Heart right ventricle (tissue), 16 donors: ENCODE data around the gene LSP1. TPM values are rescaled to one million over a fixed set of nuclear protein-coding genes. Genes with fewer than 3 reads are reported as not detected.

ENCODE experiments used
- ATAC-seq, 8 donors: fragments of 200-7000 bp; cut with Tn5 transposase; one replicate each; pipeline ENCODE4 v1.9.1; 2020; ENCODE audit warnings: mild to moderate bottlenecking in 8 of 8, moderate library complexity in 8 of 8, moderate number of reproducible peaks in 1 of 8
- DNase-seq, 2 donors: peaks; one replicate each; pipeline ENCODE4 v3.0.0-alpha.2; 2020
- H3K27ac ChIP-seq, 10 donors: fragments of 200-600 bp; sonication (generic) in 2 of 10; one replicate each; pipeline versions ENCODE4 v1.5.0 to v1.8.0; 2020 to 2022; ENCODE audit warnings: mild to moderate bottlenecking in 3 of 10
- H3K27me3 ChIP-seq, 7 donors: fragments of 200-600 bp; one replicate each; pipeline ENCODE4 v1.8.0; 2021 to 2022; ENCODE audit warnings: mild to moderate bottlenecking in 2 of 7
- H3K36me3 ChIP-seq, 9 donors: fragments of 200-600 bp; sonication (generic) in 1 of 9; one replicate each; pipeline versions ENCODE4 v1.5.0 to v1.8.0; 2020 to 2022; ENCODE audit warnings: mild to moderate bottlenecking in 2 of 9
- H3K4me1 ChIP-seq, 9 donors: fragments of 200-600 bp; sonication (generic) in 1 of 9; one replicate each; pipeline versions ENCODE4 v1.5.0 to v1.8.0; 2020 to 2022; ENCODE audit warnings: mild to moderate bottlenecking in 4 of 9
- H3K4me3 ChIP-seq, 10 donors: fragments of 200-600 bp; sonication (generic) in 2 of 10; one replicate each; pipeline versions ENCODE4 v1.5.0 to v1.8.0; 2020 to 2022; ENCODE audit warnings: mild to moderate bottlenecking in 7 of 10, moderate library complexity in 2 of 10
- H3K9me3 ChIP-seq, 11 donors: fragments of 200-600 bp in 10 of 11; sonication (generic) in 2 of 11; one replicate each; pipeline versions ENCODE4 v1.5.0 to v1.8.0; 2013 to 2022; ENCODE audit warnings: mild to moderate bottlenecking in 2 of 11, control low read depth in 1 of 11, moderate library complexity in 1 of 11
- CTCF ChIP-seq, 9 donors: fragments of 200-600 bp; sonication (generic) in 2 of 9; IDR thresholded peaks; one replicate each; pipeline versions ENCODE4 v1.5.0 to v1.8.0; 2021 to 2022; ENCODE audit warnings: antibody characterized with exemption in 9 of 9, mild to moderate bottlenecking in 5 of 9, moderate library complexity in 1 of 9
- WGBS, 2 donors: extraction: QIAGEN DNeasy Blood & Tissue Kit; methylation state at CpG; one replicate each; pipeline ENCODE4 v1.1.7; 2013; ENCODE audit warnings: inconsistent platforms in 1 of 2; 5-methylcytosine and 5-hydroxymethylcytosine counted together
- intact Hi-C, 10 donors: fragments of 100-400 bp; cut with DNase I; formaldehyde crosslinking; loops; one replicate each; pipeline versions ENCODE4 v1.11.1 to v1.14.2; 2022
- polyA plus RNA-seq, 2 donors: library from polyadenylated mRNA; stranded (reverse); fragments of 200-250 nt; gene quantifications; one replicate each; pipeline ENCODE4 v1.2.3, GENCODE V29; 2013
- total RNA-seq, 10 donors: library from RNA; stranded (reverse); fragmentation: NEBNext Ultra II Directional in 3 of 10; extraction: Animal tissue kit (Norgen Biotek cat#: 25700) in 3 of 10; gene quantifications; one replicate each; pipeline versions ENCODE4 v1.2.1 to v1.2.4, GENCODE V29; 2021 to 2023
- donor health status: Arrhythmogenic right ventricular cardiomyopathy.
- donor health status: ischemic (EF 13 %, LVEDD 7.1; RV severe dilation, severe dysfunction).
- donor health status: healthy with polysubstance abuse.
- donor health status: DM: no; HTN: yes; CAD: no.
- donor health status: DM: no; HTN: no; CAD: no.
- donor health status: ischemic (EF 25% LVEDD 6.9; RV normal size, moderate dysfunction).
- donor health status: ischemic (EF 25% LVEDD 5.7; RV mildly dilated, moderate dysfunction).
- donor health status: healthy.
- donor health status: DM: yes; HTN: yes; CAD: no.
- donor health status: Ischemic cardiomyopathy.
- donor health status: ischemic (EF 35%, LVEDD 5.7; RV mildly dilated, moderate dysfunction).
- donor health status: nonischemic (EF 11% LVEDD 7.7; RV severe dilation, severe dysfunction).
- donor health status: DM: yes; HTN: yes; CAD: no.
- donor health status: PGD.
- donor health status: ischemic (EF 29% LVEDD 5.4; RV normal size, mild dysfunction).
- donor health status: nonischemic (EF 23%, LVEDD 6.1; RV moderate dilation, normal function).

The LSP1 gene
- total and polyA plus RNA-seq, 12 donors = 16.0 to 57.2 (median 21.4) TPM

GRCh38 chr11:1879342-1879940, 26.6 kb downstream of the LSP1 start:
- intact Hi-C loops = loop anchor here in 1 of 10 donors (5.0 kb wide), 1 partner anchor 37 kb away; no protein-coding TSS in a partner anchor
- no peaks in the 10 kb centered on the region for H3K27me3 ChIP-seq
- H3K36me3 ChIP-seq = peaks cover 0 to 34% (median 0%) of the 10 kb centered on the region in 9 donors
- H3K4me3 ChIP-seq = no peak overlapping the region
- peak overlapping the region; percentile 88 to 100 (median 96) for H3K27ac ChIP-seq
- no peaks in the 10 kb centered on the region for H3K9me3 ChIP-seq
- DNase-seq (peak in 1 of 2 donors; percentile 15), ATAC-seq (no peak)
- TF ChIP-seq CTCF (IDR thresholded peaks at IDR 0.05) = no peak
- 87 to 93% methylated on average over 13 of the region's 13 CpGs for WGBS, 2 donors
- H3K4me1 ChIP-seq = peaks cover 44 to 89% (median 76%) of the 10 kb centered on the region in 9 donors

GRCh38 chr11:1879941-1880720, 27.2 kb downstream of the LSP1 start:
- peaks cover 44 to 82% (median 70%) of the 10 kb centered on the region in 9 donors for H3K4me1 ChIP-seq

GRCh38 chr11:1880746-1881441, 28.0 kb downstream of the LSP1 start:
- H3K4me3 ChIP-seq = peak overlapping the region in 1 of 10 donors; percentile 6
- H3K4me1 ChIP-seq = peaks cover 44 to 75% (median 63%) of the 10 kb centered on the region in 9 donors

More at GRCh38 chr11:1879941-1880720, 27.2 kb downstream of the LSP1 start:
- Histone ChIP-seq H3K27ac (peak overlapping the region; percentile 88 to 100 (median 96)), H3K9me3 (no peaks in the 10 kb centered on the region), H3K36me3 (peaks cover 0 to 41% (median 0%) of the 10 kb centered on the region in 9 donors), H3K27me3 (no peaks in the 10 kb centered on the region), H3K4me3 (no peak overlapping the region)
- ATAC-seq (peak; percentile 45 to 73 (median 64)), DNase-seq (peak; percentile 82 to 84)
- no peak for TF ChIP-seq CTCF (IDR thresholded peaks at IDR 0.05)
- WGBS, 2 donors = 56 to 67% methylated on average over 30 to 32 of the region's 32 CpGs
- intact Hi-C loops = loop anchor here in 8 of 10 donors (2.0 to 10.0 kb wide), 8 partner anchors 37 to 275 kb away; partner anchors contain the start of genes TNNT3 (in 5 of the 8) and TNNI2 (in 3 of the 8)

More at GRCh38 chr11:1880746-1881441, 28.0 kb downstream of the LSP1 start:
- H3K27me3 ChIP-seq = no peaks in the 10 kb centered on the region
- no peaks in the 10 kb centered on the region for H3K9me3 ChIP-seq
- peak in 4 of 8 donors; percentile 0 to 12 (median 1) for ATAC-seq
- intact Hi-C loops = loop anchor here in 8 of 10 donors (2.0 to 10.0 kb wide), 8 partner anchors 36 to 274 kb away; partner anchors contain the start of genes TNNT3 (in 5 of the 8) and TNNI2 (in 3 of the 8)
- TF ChIP-seq CTCF (IDR thresholded peaks at IDR 0.05) = no peak
- no peak for DNase-seq
- peak overlapping the region; percentile 88 to 100 (median 96) for H3K27ac ChIP-seq
- peaks cover 0 to 48% (median 0%) of the 10 kb centered on the region in 9 donors for H3K36me3 ChIP-seq
- 67 to 77% methylated on average over 9 of the region's 9 CpGs for WGBS, 2 donors
